HG02642 (cell line): ENCODE results near the gene PSTPIP1.

Source experiments
- ATAC-seq: cut with Tn5 transposase; IDR thresholded peaks from one replicate; pipeline ENCODE4 v1.9.1; 2021; ENCODE audit warnings: mild to moderate bottlenecking; ENCODE audit not compliant: unreplicated experiment, poor library complexity

Gene PSTPIP1

DNA sequence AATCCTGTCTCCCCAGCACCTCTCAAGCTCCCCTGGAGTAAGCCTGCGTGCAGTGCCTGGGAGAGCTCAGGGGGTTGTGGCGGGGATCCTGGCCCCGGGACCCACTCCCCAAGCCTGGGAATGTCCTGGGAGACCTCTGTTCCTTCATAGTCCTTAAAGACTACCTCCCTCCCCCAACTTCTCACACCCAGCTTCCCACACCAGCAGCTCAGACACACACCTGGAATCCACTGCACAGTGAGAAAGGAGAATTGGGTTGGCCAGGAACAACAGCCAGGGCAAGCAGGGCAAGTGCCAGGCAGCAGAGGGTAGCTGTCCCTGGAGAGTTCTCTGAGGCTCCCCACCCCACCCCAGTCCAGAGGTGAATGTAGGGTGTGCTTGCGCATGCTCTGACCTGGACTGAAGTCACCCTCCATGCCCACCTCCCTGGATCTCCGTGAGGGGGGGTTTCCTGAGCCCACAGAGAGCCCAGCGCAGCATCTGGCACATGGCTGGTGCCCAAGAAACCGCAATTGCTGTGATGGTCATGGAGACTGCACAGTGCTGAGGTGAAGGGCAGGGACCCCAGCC, 22.2 kb downstream of the PSTPIP1 start:
- ATAC-seq, result no peak

DNA sequence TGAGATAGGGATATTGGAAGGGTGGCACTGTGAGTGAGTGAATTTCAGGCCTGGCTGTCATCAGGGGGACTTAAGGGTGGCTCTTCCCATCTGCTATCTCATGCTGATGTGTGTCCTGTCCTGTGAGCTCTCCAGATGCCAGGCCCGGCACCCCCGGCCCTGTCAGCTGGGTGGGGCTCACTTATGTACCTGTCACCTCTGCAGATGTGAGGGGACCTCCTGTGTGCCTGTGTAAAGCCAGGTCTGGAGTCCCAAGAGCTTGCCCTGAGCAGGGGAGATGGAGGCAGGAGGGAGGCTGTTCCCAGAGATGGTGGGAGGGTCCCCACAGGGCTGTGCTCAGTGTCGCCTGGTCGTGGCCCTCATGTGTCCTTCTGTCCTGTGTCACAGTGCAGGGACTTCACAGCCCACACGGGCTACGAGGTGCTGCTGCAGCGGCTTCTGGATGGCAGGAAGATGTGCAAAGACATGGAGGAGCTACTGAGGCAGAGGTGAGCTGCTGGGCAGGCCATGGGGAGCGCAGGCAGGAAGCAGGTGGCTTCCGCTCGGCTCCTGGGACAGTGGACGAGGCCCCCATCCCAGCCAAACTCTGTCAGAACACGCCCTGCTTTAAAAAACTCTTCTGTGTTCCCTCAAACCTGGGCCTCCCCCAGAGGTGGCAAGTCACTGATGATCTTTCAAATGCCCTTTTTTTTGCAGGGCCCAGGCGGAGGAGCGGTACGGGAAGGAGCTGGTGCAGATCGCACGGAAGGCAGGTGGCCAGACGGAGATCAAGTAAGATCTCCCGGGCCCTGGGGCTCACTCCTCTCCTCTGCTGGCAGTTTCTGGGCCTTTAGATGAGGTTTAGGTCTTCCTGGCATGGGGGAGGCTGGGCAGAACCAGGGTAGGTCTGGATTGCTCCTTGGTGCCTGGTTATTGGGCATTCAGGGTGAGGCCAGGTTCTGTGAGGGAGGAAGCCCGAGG, 23.1 kb downstream of the PSTPIP1 start:
- ATAC-seq, result no peak

DNA sequence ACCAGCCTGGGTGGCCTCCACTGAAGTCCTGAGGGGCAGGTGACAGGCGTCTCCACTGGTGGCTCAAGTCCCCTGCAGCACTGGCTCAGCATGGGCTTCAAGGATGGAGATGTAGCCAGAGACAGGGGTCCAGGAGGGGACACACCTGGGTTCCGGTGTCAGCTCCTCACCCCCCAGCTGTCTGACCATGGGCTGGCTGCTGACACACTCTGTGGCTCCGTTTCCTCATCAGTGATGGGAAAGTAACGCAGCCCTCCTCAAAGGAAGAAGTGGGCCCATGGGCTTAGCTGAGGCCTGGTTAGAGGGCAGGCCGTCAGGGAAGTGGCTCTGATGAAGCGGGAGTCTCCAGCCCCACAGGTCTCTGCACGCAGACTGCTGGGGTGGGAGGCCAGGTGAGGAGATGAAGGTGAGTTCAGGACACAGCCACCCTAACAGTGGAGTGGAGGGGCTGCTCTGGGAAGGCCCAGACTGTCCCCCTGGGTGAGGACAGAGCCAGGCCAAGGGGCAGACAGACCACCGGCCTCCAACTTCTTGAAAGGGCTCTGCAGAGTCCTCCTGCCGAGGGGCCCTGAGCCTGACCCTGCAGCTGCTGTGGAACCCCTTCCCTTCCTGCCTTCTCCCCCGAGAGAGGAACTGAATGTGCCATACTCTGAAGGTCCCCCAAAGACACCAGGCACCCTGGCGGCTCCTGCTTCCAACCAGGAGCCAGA, 24.0 kb downstream of the PSTPIP1 start:
- ATAC-seq, result no peak

DNA sequence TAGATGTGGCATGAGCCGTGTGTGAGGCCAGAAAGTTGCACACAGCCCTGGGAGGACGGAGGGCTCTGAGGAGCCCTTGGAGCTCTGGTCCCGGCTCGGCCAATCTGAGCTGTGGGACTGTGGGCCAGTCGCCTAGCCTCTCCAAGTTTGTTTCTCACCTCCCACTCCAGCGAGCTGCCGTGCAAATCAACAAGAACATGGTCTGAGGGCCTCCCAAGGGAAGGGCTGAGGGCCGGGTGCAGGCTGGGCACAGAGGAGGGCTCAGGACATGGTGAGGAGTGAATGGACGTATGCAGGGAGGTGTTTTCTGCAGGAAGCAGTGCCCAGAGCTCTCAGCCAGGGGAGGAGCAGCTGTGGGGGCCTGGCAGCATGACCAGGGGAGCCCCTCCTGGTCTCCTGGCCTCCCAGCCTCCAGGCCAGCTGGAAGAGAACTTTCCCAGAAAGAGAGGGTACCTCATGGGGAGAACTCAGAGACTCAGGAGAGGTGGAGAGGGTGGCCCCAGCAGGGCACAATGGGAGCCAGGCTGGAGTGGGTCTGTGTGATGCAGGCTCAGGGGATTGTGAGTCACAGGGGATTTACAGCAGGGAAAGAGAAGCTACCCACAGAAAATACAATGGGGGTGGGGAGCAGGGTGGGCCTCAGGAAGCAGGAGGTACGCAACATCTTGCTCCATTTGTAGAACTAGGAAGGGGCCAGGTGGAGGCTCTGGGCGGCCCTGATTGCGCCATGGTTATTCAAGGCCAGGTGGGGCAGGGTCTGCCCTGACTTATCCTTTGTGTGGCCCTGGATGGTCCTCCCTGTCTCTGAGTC, 24.8 kb downstream of the PSTPIP1 start:
- no peak for ATAC-seq

DNA sequence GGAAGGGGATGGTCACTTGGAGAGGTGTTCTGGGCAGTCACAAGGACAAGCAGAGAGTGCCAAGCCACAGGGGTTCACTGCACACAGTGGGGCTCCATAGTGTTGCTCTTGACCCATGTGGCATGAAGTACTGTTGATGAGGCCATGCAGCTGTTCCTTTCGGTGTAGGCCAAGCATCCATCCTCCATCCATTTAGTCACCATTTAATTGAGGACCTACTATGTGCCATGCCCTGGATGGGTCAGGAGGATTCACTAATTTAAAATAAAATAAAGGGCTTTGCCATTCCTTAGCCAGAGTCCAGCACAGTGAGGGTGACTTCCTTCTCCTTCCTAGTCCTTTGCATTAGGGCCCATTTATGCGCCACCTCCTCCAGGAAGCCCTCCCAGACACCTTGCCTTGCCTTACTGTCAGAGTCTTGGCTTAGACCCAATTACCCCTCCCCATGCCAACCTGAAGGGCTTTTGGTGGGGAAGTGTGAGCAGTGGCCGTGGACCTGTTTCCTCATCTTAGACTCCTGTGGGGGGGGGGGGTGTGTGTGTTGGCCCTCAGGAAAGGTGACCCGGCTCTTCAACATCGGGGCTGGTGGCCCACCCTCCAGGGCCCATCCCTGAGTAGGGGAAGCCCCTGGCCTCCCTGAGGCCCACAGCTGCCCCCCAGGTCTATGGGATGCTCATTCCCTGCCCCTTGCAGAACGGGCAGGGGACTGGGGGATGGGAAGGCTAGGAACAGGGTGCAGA, 25.6 kb downstream of the PSTPIP1 start:
- no peak for ATAC-seq

DNA sequence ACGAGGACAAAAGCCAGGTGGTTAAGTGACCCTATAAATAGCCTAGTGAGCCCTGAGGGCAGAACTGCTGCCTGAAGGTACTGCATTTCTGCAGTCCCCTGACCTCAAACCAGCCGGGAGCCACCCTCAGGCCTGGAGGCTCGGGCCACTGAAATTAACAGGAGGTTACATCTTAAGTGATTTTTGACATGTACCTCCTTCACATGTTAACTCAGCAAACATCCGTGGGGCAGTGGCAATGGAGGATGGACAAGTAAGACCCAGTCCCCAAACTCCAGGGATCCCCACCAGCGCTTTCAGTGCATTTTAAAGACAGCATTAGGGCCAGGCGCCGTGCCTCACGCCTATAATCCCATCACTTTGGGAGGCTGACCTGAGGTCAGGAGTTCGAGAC, 26.2 kb downstream of the PSTPIP1 start:
- ATAC-seq, result no peak

DNA sequence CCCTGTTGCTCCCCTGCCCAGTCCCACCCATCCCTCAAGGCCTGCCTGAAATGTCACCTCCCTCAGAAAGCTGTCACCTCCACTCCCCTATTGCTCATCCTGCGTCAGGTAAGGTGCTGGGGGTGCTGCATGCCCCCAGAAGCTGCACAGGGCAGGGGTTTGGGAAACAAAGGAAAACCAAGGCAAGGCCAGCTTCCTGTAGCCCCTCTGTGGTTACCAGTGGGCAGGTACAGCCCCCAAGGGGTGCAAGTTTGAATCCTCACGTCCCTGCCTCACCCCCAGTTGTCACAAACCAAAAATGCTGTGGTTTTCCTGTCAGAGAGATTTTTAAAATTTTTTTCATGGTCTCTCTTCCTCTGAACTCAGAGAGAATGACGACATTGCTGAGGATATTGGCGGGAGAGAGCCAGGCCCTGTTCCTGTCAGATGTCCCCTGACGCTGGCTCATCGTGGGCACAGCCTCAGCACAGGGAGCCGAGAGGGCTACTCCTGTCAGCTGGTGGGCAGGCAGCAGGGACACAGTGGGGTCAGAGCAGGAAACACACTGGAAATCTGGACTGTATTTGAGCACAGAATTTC, 27.0 kb downstream of the PSTPIP1 start:
- ATAC-seq, result no peak

DNA sequence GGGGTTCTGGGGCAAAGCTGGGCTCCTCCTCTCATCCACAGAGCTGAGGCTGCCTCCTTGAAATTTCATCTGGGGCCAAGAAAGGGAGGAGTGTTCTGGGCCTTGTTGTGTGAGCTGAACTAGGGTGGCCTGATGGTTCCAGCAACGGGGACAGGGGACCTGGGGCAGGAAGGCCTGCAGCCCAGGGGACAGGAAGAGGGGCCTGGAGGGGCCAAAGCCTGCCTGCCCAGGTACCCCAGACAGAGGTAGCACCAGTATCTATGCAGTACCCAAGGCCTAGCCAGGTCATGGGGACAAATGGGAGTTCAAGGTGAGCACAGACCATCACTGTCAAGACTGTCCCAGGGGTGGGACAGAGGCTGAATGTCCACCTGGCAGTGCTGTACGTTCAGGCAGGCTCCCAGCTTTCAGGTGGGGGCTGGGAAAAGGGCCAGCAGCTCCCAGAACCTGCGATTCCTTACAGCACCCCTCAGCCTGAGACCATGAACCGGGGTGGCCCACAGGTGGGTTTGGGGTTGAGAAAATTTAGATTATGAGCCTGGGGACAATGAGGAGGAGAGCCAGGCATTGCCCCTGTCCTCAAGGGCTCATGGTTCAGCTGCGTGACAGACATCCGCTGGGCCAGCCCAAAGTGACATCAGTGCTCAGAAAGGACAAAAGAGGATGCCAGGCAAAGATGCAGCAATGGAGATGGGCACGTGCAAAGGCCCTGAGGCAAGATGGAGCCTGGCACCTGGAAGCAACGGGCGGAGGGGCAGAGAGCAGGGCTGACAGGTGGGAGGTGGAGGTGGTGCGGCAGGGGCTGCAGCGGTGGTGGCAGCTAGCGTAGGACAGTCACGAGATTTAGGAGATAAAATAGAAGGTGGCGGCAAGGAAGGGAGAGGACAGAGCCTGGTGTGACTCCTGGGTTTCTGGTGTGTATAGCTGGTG, 28.0 kb downstream of the PSTPIP1 start:
- ATAC-seq, result no peak

DNA sequence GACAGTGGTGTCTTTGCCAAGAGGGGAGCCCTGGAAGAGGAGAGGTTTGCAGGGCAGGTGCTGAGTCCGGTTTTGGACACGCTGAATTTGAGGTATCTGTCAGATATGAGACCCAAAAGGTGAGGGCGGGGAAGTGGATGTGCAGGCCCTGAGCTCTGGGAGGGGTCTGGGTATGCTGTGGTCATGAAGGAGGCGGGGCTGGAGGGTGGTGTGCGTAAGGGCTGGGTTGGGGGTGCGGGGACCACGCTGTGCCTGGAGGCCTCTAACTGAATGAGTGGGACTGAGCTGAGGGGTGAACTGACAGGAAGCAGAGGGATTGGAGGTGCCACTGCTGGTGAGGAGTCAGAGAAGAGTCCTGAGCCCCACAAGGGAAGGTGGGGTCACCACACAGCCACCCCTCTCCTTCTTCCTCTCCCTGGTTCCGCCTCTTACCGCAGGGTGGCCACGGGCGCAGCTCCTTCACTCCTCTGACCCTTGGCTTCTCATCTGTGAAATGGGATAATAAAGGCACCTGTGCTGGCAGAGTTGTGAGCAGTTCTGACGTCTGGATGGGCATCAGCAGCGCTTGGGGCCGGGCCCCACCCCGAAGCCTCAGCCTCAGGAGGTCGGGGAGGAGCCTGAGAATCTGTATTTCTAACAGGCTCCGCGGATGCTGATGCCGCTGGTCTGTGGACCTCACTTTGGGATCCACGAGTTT, 28.8 kb downstream of the PSTPIP1 start:
- ATAC-seq, result no peak

DNA sequence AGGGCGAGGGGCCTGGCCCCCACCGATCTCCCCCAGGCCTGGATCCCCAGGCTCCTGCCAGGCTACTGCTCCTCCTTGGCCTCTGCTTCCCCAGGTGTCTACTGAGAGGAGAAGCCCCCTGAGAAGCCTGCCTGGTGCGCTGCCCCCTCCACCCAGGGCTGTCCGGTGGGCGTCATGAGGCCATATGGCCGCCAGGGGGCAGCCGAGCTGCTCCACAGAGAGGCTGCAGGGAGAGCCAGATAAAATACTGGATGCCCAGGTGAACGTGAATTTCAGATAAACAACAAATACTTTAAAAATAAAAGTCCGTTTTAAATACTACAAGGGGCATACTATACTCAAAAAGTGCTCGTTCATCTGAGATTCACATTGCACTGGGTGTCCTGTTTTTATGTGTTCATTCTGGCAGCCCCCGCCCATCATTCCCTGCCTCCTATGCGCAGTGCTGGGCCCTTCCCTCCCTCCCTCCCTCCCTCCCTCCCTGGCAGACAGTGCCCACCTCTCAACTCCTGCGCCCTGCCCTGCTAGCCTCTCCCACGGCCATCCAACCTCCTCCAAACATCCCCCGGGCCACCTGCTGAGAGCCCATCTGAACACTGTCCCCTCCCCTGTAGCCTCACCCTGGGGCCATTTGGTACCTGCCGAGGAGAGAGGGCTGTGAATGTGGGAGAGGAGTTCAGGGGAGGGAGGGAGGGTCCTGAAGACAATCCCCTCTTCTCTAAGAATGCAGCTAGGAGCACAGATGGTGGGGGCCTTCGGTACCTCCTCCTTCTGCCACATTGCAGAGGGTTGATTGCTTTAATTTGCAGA, 29.6 kb downstream of the PSTPIP1 start:
- no peak for ATAC-seq

DNA sequence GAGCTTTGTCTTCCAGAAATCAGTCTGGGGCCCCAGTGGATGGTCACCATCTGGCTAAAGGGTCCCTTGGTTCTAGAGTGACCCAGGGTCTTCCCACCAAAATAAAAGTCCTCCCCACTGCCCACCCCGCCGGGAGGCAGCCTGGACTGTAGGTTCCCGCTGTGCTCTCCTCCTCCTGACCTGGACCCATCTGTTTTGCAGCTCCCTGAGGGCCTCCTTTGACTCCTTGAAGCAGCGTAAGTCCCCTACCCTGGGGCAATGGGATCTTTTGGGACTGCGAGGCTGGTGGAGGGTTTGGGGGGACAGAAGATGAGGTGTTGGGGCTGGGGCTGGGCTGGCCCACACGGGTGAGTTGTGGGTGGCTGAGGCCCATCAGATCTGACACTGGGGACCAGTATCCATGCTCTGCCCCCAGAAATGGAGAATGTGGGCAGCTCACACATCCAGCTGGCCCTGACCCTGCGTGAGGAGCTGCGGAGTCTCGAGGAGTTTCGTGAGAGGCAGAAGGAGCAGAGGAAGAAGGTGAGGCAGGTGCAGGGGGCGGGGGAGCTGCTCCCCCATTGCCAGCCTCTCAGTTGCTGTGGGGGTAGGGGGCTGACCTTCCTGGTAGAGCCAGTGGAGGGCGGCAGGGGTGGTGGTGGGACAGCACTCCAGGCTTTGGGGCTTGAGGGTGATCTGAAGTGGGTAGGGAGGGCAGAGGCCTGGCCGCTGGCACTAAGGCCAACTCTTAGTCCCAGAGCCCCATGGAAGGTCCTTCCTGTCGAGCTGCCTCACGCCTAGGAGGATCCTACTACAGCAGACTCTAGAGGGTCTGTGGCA, 30.4 kb downstream of the PSTPIP1 start:
- no peak for ATAC-seq

DNA sequence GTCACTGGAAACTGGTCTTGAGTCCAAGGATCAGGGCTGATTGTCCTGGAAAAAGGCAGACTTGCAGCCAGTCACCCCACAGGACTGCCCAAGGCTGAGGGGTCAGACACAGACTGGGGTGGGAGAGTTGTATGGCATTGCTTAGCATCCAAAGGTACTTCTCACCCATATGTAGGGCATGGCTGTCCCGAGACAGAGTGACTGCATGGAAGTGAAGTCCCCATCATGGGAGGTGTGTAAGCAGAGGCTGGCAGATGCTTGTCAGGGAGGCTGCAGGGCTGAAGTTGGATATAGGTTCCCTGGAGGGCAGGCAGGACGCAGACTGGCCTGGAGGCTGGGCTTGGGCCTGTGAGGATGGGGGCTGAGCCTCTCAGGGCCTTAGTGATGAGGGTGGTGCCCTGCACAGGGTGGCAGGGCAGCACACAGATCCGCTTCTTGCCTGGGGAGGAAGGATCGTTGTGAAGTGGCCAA, 31.1 kb downstream of the PSTPIP1 start:
- ATAC-seq, result no peak

DNA sequence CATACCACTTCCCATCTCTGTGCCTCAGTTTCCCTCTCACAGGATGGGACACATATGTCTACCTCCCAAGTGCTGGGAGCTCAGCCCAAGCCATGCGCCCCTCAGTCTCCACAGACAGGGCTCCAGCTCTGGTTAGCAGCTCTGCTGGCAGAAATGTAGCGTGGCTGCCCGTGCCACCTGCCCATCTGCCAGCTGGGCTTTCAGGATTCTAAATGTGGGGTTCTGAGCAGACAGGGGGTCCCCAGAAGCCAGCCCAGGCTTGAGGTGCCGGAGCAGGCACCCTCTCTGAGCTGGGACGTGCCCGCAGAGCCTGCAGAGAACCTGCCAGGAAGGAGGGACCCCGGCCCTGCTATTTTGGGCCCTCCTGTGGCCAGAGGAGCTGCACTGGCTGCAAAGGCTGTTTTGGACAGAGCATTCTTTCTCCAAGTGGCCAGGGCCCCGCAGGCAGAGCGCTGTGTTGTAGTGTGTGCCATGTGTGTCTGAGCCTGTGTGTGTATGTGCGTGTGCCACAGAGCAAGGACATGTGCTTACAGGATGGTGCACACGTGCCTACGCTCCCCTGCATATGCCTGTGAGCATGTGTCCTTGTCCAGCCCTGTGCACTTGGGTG, 31.7 kb downstream of the PSTPIP1 start:
- ATAC-seq, result no peak

DNA sequence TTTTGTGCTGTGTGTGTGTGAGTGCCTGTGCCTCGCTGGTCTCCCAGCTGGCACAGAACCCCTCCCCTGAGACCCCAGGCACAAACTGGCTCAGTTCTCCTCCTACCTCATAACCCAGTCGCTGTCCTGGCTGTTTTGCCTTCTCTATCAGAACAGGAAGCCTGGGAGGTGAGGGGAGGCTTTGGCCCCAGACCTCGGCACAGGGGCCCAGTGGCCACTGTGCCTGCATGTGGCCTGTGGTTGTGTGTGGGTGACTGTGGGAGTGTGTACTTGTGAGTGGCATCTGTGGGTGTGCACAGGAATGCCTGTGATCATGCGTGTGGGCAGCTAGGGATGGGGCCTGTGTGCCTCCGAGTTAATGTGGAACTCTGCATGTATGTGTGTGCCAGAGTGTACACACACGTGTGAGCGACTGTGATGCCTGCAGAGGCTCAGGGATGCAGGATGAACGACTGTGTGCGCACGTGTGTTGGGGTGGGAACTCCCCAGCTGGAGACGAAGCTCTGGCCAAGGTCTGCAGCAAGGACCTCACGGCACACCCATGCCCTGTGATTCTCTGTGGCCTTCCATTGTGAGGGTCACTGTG, 32.3 kb downstream of the PSTPIP1 start:
- no peak for ATAC-seq
